Measurements from ENCODE around the gene SETD1B.

GRCh38 chr12:121871467-121871866 is 67.7 kb downstream of the SETD1B start:
- no peak for TF ChIP-seq CTCF (IDR thresholded peaks at IDR 0.05)
- no peak for TF ChIP-seq POLR2A (IDR thresholded peaks at IDR 0.05)

Data from uterus (tissue), 2 donors.